ENCODE measurements around the gene SDK2. TPM values are rescaled to one million over a fixed set of nuclear protein-coding genes. Genes with fewer than 3 reads are reported as not detected.

SDK2 gene
- total and polyA plus RNA-seq, 2 donors from 2014 or later = 0.37 to 2.4 TPM

GRCh38 chr17:73304438-73304837, 339.8 kb downstream of the SDK2 start:
- DNase-seq = no peak
- H3K27me3 ChIP-seq (ENCODE audit: control insufficient read depth, insufficient read depth, low read length) = no peaks in the 10 kb centered on the region
- intact Hi-C loops (cut with DNase I) = no loop called here
- peaks cover 4 to 41% (median 38%) of the 10 kb centered on the region in 3 donors for H3K4me1 ChIP-seq (ENCODE audit: control insufficient read depth in 2 of 3, insufficient read depth in 2 of 3, low read depth in 1 of 3, low read length in 3 of 3)
- H3K36me3 ChIP-seq (ENCODE audit: control insufficient read depth in 2 of 3, insufficient read depth in 3 of 3, low read length in 3 of 3) = no peaks in the 10 kb centered on the region
- peak overlapping the region in 1 of 3 donors; percentile 55 for H3K9ac ChIP-seq (ENCODE audit: low read length in 3 of 3)
- peak overlapping the region; percentile 82 to 88 for H3K27ac ChIP-seq (ENCODE audit: low read depth in 2 of 2, low read length in 2 of 2)
- peak overlapping the region in 1 of 3 donors; percentile 47 for H3K4me3 ChIP-seq (ENCODE audit: low read length in 3 of 3)
- FAIRE-seq = no peak
- H3K9me3 ChIP-seq (ENCODE audit: control insufficient read depth in 2 of 3, insufficient read depth in 1 of 3, low read length in 3 of 3) = no peaks in the 10 kb centered on the region
- no peak for TF ChIP-seq CTCF (IDR thresholded peaks at IDR 0.05; ENCODE audit: borderline replicate concordance, extremely low read depth, insufficient read depth)

- Histone ChIP-seq H3K9ac (ENCODE audit: low read length in 3 of 3) (no peak overlapping the region), H3K27ac (ENCODE audit: low read depth in 2 of 2, low read length in 2 of 2) (no peak overlapping the region), H3K9me3 (ENCODE audit: control insufficient read depth in 2 of 3, insufficient read depth in 1 of 3, low read length in 3 of 3) (no peaks in the 10 kb centered on the region), H3K4me3 (ENCODE audit: low read length in 3 of 3) (no peak overlapping the region), H3K4me1 (ENCODE audit: control insufficient read depth in 2 of 3, insufficient read depth in 2 of 3, low read depth in 1 of 3, low read length in 3 of 3) (peaks cover 4 to 43% (median 32%) of the 10 kb centered on the region in 3 donors), H3K36me3 (ENCODE audit: control insufficient read depth in 2 of 3, insufficient read depth in 3 of 3, low read length in 3 of 3) (no peaks in the 10 kb centered on the region), H3K27me3 (ENCODE audit: control insufficient read depth, insufficient read depth, low read length) (no peaks in the 10 kb centered on the region)
- TF ChIP-seq CTCF (IDR thresholded peaks at IDR 0.05; ENCODE audit: borderline replicate concordance, extremely low read depth, insufficient read depth) = no peak
- intact Hi-C loops (cut with DNase I) = no loop called here
- FAIRE-seq = no peak
- DNase-seq = no peak
Observed at GRCh38 chr17:73302189-73302588, 342.1 kb downstream of the SDK2 start.

GRCh38 chr17:73301369-73301768, 342.9 kb downstream of the SDK2 start:
- no peak for TF ChIP-seq CTCF (IDR thresholded peaks at IDR 0.05; ENCODE audit: borderline replicate concordance, extremely low read depth, insufficient read depth)
- H3K4me1 ChIP-seq (ENCODE audit: control insufficient read depth in 2 of 3, insufficient read depth in 2 of 3, low read depth in 1 of 3, low read length in 3 of 3) = peaks cover 4 to 35% (median 25%) of the 10 kb centered on the region in 3 donors
- no peak for DNase-seq
- no peak overlapping the region for H3K27ac ChIP-seq (ENCODE audit: low read depth in 2 of 2, low read length in 2 of 2)
- intact Hi-C loops (cut with DNase I) = no loop called here
- FAIRE-seq = no peak
- no peaks in the 10 kb centered on the region for H3K36me3 ChIP-seq (ENCODE audit: control insufficient read depth in 2 of 3, insufficient read depth in 3 of 3, low read length in 3 of 3)
- no peaks in the 10 kb centered on the region for H3K27me3 ChIP-seq (ENCODE audit: control insufficient read depth, insufficient read depth, low read length)
- H3K4me3 ChIP-seq (ENCODE audit: low read length in 3 of 3) = no peak overlapping the region
- no peak overlapping the region for H3K9ac ChIP-seq (ENCODE audit: low read length in 3 of 3)
- no peaks in the 10 kb centered on the region for H3K9me3 ChIP-seq (ENCODE audit: control insufficient read depth in 2 of 3, insufficient read depth in 1 of 3, low read length in 3 of 3)

GRCh38 chr17:73300392-73300791, 343.9 kb downstream of the SDK2 start:
- intact Hi-C loops (cut with DNase I) = no loop called here
- peaks cover 1 to 29% (median 15%) of the 10 kb centered on the region in 3 donors for H3K4me1 ChIP-seq (ENCODE audit: control insufficient read depth in 2 of 3, insufficient read depth in 2 of 3, low read depth in 1 of 3, low read length in 3 of 3)
- DNase-seq = no peak
- no peak overlapping the region for H3K9ac ChIP-seq (ENCODE audit: low read length in 3 of 3)
- H3K9me3 ChIP-seq (ENCODE audit: control insufficient read depth in 2 of 3, insufficient read depth in 1 of 3, low read length in 3 of 3) = no peaks in the 10 kb centered on the region
- TF ChIP-seq CTCF (IDR thresholded peaks at IDR 0.05; ENCODE audit: borderline replicate concordance, extremely low read depth, insufficient read depth) = no peak
- H3K27ac ChIP-seq (ENCODE audit: low read depth in 2 of 2, low read length in 2 of 2) = no peak overlapping the region
- H3K4me3 ChIP-seq (ENCODE audit: low read length in 3 of 3) = no peak overlapping the region
- no peaks in the 10 kb centered on the region for H3K27me3 ChIP-seq (ENCODE audit: control insufficient read depth, insufficient read depth, low read length)
- FAIRE-seq = no peak
- H3K36me3 ChIP-seq (ENCODE audit: control insufficient read depth in 2 of 3, insufficient read depth in 3 of 3, low read length in 3 of 3) = no peaks in the 10 kb centered on the region

All from kidney (tissue), 14 donors.